Measurements from ENCODE around the gene SLC31A2.

DNA sequence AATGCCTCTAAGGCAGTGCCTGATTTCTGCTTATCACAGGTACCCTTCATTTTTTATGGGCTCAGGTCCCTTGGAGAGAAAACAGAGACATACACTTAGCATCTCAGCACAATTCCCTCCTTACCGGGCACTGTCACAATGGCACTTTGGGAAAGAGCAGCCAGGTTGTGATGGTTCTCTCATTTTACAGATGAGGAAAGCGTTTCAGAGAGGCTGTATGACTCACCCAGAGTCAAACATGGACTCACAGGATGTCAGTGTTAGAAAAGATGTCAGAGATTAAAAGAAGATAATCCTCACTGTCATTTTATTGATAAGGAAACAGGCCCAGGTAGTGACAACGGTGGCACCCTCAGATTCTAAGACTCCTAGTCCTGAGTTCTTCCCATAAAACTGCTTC is 12.0 kb upstream of the SLC31A2 start:
- TF ChIP-seq, protein P1, sequence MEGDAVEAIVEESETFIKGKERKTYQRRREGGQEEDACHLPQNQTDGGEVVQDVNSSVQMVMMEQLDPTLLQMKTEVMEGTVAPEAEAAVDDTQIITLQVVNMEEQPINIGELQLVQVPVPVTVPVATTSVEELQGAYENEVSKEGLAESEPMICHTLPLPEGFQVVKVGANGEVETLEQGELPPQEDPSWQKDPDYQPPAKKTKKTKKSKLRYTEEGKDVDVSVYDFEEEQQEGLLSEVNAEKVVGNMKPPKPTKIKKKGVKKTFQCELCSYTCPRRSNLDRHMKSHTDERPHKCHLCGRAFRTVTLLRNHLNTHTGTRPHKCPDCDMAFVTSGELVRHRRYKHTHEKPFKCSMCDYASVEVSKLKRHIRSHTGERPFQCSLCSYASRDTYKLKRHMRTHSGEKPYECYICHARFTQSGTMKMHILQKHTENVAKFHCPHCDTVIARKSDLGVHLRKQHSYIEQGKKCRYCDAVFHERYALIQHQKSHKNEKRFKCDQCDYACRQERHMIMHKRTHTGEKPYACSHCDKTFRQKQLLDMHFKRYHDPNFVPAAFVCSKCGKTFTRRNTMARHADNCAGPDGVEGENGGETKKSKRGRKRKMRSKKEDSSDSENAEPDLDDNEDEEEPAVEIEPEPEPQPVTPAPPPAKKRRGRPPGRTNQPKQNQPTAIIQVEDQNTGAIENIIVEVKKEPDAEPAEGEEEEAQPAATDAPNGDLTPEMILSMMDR (IDR thresholded peaks at IDR 0.05): no peak
- no peak for TF ChIP-seq POLR2A (IDR thresholded peaks at IDR 0.05)

Measured in lower leg skin (tissue), 3 donors.